ENCODE results near the gene DNAJC19.

DNA sequence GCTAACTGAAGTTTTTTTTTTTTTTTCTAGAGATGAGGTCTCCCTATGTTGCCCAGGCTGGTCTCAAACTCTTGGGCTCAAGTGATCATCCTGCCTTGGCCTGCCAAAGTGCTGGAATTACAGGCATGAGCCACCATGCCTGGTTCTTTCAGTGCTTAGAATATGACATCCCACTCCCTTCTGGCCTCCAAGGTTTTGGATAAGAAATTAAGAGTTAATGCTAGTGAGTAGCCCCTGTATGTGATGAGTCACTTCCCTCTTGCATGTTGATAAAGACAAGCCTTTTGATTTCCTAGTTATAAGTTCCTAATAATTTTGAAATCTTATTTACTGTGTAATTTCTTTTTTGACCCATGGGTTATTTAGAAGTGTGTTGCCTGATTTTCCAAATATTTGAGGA lies 35.7 kb upstream of the DNAJC19 start:
- TF ChIP-seq, protein P1, sequence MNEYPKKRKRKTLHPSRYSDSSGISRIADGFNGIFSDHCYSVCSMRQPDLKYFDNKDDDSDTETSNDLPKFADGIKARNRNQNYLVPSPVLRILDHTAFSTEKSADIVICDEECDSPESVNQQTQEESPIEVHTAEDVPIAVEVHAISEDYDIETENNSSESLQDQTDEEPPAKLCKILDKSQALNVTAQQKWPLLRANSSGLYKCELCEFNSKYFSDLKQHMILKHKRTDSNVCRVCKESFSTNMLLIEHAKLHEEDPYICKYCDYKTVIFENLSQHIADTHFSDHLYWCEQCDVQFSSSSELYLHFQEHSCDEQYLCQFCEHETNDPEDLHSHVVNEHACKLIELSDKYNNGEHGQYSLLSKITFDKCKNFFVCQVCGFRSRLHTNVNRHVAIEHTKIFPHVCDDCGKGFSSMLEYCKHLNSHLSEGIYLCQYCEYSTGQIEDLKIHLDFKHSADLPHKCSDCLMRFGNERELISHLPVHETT (tag by site-specific recombination; IDR thresholded peaks at IDR 0.05) = no peak
- TF ChIP-seq ZEB2 (tag by site-specific recombination; IDR thresholded peaks at IDR 0.05) = no peak
- TF ChIP-seq, protein P2, sequence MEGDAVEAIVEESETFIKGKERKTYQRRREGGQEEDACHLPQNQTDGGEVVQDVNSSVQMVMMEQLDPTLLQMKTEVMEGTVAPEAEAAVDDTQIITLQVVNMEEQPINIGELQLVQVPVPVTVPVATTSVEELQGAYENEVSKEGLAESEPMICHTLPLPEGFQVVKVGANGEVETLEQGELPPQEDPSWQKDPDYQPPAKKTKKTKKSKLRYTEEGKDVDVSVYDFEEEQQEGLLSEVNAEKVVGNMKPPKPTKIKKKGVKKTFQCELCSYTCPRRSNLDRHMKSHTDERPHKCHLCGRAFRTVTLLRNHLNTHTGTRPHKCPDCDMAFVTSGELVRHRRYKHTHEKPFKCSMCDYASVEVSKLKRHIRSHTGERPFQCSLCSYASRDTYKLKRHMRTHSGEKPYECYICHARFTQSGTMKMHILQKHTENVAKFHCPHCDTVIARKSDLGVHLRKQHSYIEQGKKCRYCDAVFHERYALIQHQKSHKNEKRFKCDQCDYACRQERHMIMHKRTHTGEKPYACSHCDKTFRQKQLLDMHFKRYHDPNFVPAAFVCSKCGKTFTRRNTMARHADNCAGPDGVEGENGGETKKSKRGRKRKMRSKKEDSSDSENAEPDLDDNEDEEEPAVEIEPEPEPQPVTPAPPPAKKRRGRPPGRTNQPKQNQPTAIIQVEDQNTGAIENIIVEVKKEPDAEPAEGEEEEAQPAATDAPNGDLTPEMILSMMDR (tag by site-specific recombination; IDR thresholded peaks at IDR 0.05) = no peak
- no peak for TF ChIP-seq PRDM1 (tag by site-specific recombination; IDR thresholded peaks at IDR 0.05)
- no peak for TF ChIP-seq ZNF324 (tag by site-specific recombination; IDR thresholded peaks at IDR 0.05)
- no peak for TF ChIP-seq YY1 (tag by site-specific recombination; IDR thresholded peaks at IDR 0.05)
- TF ChIP-seq ZNF138 (tag by site-specific recombination; IDR thresholded peaks at IDR 0.05; ENCODE audit: borderline replicate concordance) = no peak
- no peak for TF ChIP-seq ZNF121 (tag by site-specific recombination; IDR thresholded peaks at IDR 0.05)
- no peak for TF ChIP-seq MYNN (tag by site-specific recombination; IDR thresholded peaks at IDR 0.05; ENCODE audit: borderline replicate concordance)
- TF ChIP-seq ZNF155 (tag by site-specific recombination; IDR thresholded peaks at IDR 0.05) = no peak
- no peak for TF ChIP-seq ZBTB1 (tag by site-specific recombination; IDR thresholded peaks at IDR 0.05)
- no peak for TF ChIP-seq ZBTB17 (tag by site-specific recombination; IDR thresholded peaks at IDR 0.05)
- TF ChIP-seq, protein P3, sequence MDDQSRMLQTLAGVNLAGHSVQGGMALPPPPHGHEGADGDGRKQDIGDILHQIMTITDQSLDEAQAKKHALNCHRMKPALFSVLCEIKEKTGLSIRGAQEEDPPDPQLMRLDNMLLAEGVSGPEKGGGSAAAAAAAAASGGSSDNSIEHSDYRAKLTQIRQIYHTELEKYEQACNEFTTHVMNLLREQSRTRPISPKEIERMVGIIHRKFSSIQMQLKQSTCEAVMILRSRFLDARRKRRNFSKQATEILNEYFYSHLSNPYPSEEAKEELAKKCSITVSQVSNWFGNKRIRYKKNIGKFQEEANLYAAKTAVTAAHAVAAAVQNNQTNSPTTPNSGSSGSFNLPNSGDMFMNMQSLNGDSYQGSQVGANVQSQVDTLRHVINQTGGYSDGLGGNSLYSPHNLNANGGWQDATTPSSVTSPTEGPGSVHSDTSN (CRISPR knock-in tag; IDR thresholded peaks at IDR 0.05) = no peak

Measured in HEK293 (cell line).